H9 (cell line): ENCODE data around the gene MAML1. TPM values are rescaled to one million over a fixed set of nuclear protein-coding genes. Genes with fewer than 3 reads are reported as not detected.

Source experiments
- DNase-seq: peaks from one replicate; pipeline ENCODE4 v3.0.0-alpha.2; 2017
- H2AFZ ChIP-seq: one replicate; pipeline ENCODE4 v1.6.1; 2013; ENCODE audit warnings: mild to moderate bottlenecking, low read length, control low read depth, moderate library complexity
- H2AK5ac ChIP-seq: 2 replicates; pipeline ENCODE4 v1.6.1; 2013; ENCODE audit warnings: low read length, control low read depth, mixed read lengths; ENCODE audit not compliant: insufficient read length
- H2BK120ac ChIP-seq: one replicate; pipeline ENCODE4 v1.6.1; 2013; ENCODE audit warnings: low read depth, mild to moderate bottlenecking, low read length, control low read depth, inconsistent platforms; ENCODE audit not compliant: poor library complexity, severe bottlenecking
- H2BK12ac ChIP-seq: 2 replicates; pipeline ENCODE4 v1.6.1; 2013; ENCODE audit warnings: low read length, control low read depth, mixed read lengths, low read depth; ENCODE audit not compliant: insufficient read length
- H2BK15ac ChIP-seq: 2 replicates; pipeline ENCODE4 v1.6.1; 2013; ENCODE audit warnings: low read depth, low read length, control low read depth
- H2BK20ac ChIP-seq: one replicate; pipeline ENCODE4 v1.6.1; 2013; ENCODE audit warnings: low read depth, mild to moderate bottlenecking, low read length, control low read depth, inconsistent platforms; ENCODE audit not compliant: poor library complexity, severe bottlenecking
- H2BK5ac ChIP-seq: 2 replicates; pipeline ENCODE4 v1.6.1; 2013; ENCODE audit warnings: low read length, control low read depth, mixed read lengths; ENCODE audit not compliant: insufficient read length
- H3K14ac ChIP-seq: 2 replicates; pipeline ENCODE4 v1.6.1; 2013; ENCODE audit warnings: low read length, control low read depth; ENCODE audit not compliant: insufficient read depth
- H3K18ac ChIP-seq: 2 replicates; pipeline ENCODE4 v1.6.1; 2013; ENCODE audit warnings: low read depth, mild to moderate bottlenecking, mixed read lengths, low read length, control low read depth; ENCODE audit not compliant: insufficient read length
- H3K23ac ChIP-seq: 2 replicates; pipeline ENCODE4 v1.6.1; 2013; ENCODE audit warnings: low read length, control low read depth, mixed read lengths, low read depth; ENCODE audit not compliant: insufficient read length
- H3K23me2 ChIP-seq: 2 replicates; pipeline ENCODE4 v1.6.1; 2013; ENCODE audit warnings: low read depth, mild to moderate bottlenecking, mixed read lengths, low read length, control low read depth; ENCODE audit not compliant: insufficient read length, poor library complexity, severe bottlenecking
- H3K27ac ChIP-seq: 2 replicates; pipeline ENCODE4 v1.5.1; 2013; ENCODE audit warnings: low read length, control low read depth, mixed read lengths, low read depth; ENCODE audit not compliant: insufficient read length
- H3K27me3 ChIP-seq: 2 replicates; pipeline ENCODE4 v1.6.1; 2013; ENCODE audit warnings: low read length, control low read depth, inconsistent platforms; ENCODE audit not compliant: insufficient read depth
- H3K4ac ChIP-seq: 2 replicates; pipeline ENCODE4 v1.6.1; 2013; ENCODE audit warnings: low read depth, mild to moderate bottlenecking, control low read depth, inconsistent platforms, low read length, moderate library complexity
- H3K4me1 ChIP-seq: 2 replicates; pipeline ENCODE4 v1.6.1; 2013; ENCODE audit warnings: low read length, control low read depth, inconsistent platforms; ENCODE audit not compliant: insufficient read depth
- H3K4me2 ChIP-seq: 2 replicates; pipeline ENCODE4 v1.6.1; 2013; ENCODE audit warnings: low read length, control low read depth, mixed read lengths; ENCODE audit not compliant: insufficient read length, insufficient read depth
- H3K56ac ChIP-seq: 2 replicates; pipeline ENCODE4 v1.6.1; 2013; ENCODE audit warnings: low read depth, mild to moderate bottlenecking, mixed read lengths, low read length, control low read depth; ENCODE audit not compliant: insufficient read length
- H3K79me1 ChIP-seq: 2 replicates; pipeline ENCODE4 v1.6.1; 2013; ENCODE audit warnings: low read depth, mild to moderate bottlenecking, moderate library complexity, low read length, control low read depth, inconsistent platforms; ENCODE audit not compliant: insufficient read depth, poor library complexity, severe bottlenecking
- H3K79me2 ChIP-seq: 2 replicates; pipeline ENCODE4 v1.6.1; 2013; ENCODE audit warnings: low read length, control low read depth, inconsistent platforms; ENCODE audit not compliant: insufficient read depth
- H3K9ac ChIP-seq: 2 replicates; pipeline ENCODE4 v1.6.1; 2013; ENCODE audit warnings: low read length, control low read depth, mixed read lengths; ENCODE audit not compliant: insufficient read length; ENCODE audit errors: extremely low read depth
- H3K9me3 ChIP-seq: one replicate; pipeline ENCODE4 v1.6.1; 2013; ENCODE audit warnings: low read depth, low read length, inconsistent platforms; ENCODE audit not compliant: control insufficient read depth
- H3T11ph ChIP-seq: one replicate; pipeline ENCODE4 v1.6.1; 2013; ENCODE audit warnings: mild to moderate bottlenecking, low read length, control low read depth, inconsistent platforms
- H4K20me1 ChIP-seq: one replicate; pipeline ENCODE4 v1.6.1; 2013; ENCODE audit not compliant: control insufficient read depth, insufficient read length, insufficient read depth
- H4K5ac ChIP-seq: 2 replicates; pipeline ENCODE4 v1.6.1; 2013; ENCODE audit warnings: low read depth, mild to moderate bottlenecking, mixed read lengths, low read length, control low read depth; ENCODE audit not compliant: insufficient read length
- H4K8ac ChIP-seq: replicated peaks from 2 replicates; pipeline ENCODE4 v1.6.1; 2013; ENCODE audit warnings: low read length, control low read depth, mixed read lengths, low read depth; ENCODE audit not compliant: insufficient read length
- H4K91ac ChIP-seq: 2 replicates; pipeline ENCODE4 v1.6.1; 2013; ENCODE audit warnings: low read depth, mild to moderate bottlenecking, moderate library complexity, mixed read lengths, low read length, control low read depth; ENCODE audit not compliant: insufficient read length
- H3K27ac Mint-ChIP-seq, 3 experiments: 2 replicates in 2 of 3; 3 replicates in 1 of 3; pipeline ENCODE4 v1.8.0; 2020 to 2021; ENCODE audit warnings: mixed read lengths in 3 of 3, mild to moderate bottlenecking in 1 of 3, moderate library complexity in 1 of 3
- H3K27me3 Mint-ChIP-seq: 2 replicates; pipeline ENCODE4 v1.8.0; 2021; ENCODE audit warnings: low read depth, mild to moderate bottlenecking, moderate library complexity, mixed read lengths
- H3K36me3 Mint-ChIP-seq, 3 experiments: 2 replicates in 2 of 3; 3 replicates in 1 of 3; pipeline ENCODE4 v1.8.0; 2020 to 2021; ENCODE audit warnings: low read depth in 3 of 3, mixed read lengths in 3 of 3; ENCODE audit not compliant: insufficient read depth in 1 of 3
- H3K4me1 Mint-ChIP-seq, 2 experiments: 2 replicates each; pipeline ENCODE4 v1.8.0; 2020; ENCODE audit warnings: mixed read lengths in 2 of 2
- H3K4me3 Mint-ChIP-seq, 2 experiments: 2 replicates in 1 of 2; 3 replicates in 1 of 2; pipeline ENCODE4 v1.8.0; 2020 to 2021; ENCODE audit warnings: mild to moderate bottlenecking in 2 of 2, mixed read lengths in 2 of 2, moderate library complexity in 1 of 2
- H3K9me3 Mint-ChIP-seq, 2 experiments: 2 replicates in 1 of 2; 3 replicates in 1 of 2; pipeline ENCODE4 v1.8.0; 2020; ENCODE audit warnings: mild to moderate bottlenecking in 2 of 2, mixed read lengths in 2 of 2, moderate library complexity in 1 of 2
- CTCF ChIP-seq: fragments of 200-600 bp; sonication (generic); conservative IDR thresholded peaks from 3 replicates; pipeline ENCODE4 v1.8.0; 2021; ENCODE audit warnings: antibody characterized with exemption, mild to moderate bottlenecking
- WGBS: extraction: QIAGEN DNeasy Blood & Tissue Kit; methylation state at CpG from one replicate; pipeline ENCODE4 v1.1.7; 2013; ENCODE audit warnings: missing lambda C conversion rate, low lambda C conversion rate, mixed read lengths; ENCODE audit not compliant: insufficient read length; ENCODE audit errors: extremely low coverage; 5-methylcytosine and 5-hydroxymethylcytosine counted together
- total RNA-seq: library from RNA; stranded (reverse); gene quantifications from 2 replicates; pipeline ENCODE4 v1.2.1, GENCODE V29; 2021

The MAML1 gene
- total RNA-seq, 1 experiment from 2014 or later, result 50.8 TPM

DNA sequence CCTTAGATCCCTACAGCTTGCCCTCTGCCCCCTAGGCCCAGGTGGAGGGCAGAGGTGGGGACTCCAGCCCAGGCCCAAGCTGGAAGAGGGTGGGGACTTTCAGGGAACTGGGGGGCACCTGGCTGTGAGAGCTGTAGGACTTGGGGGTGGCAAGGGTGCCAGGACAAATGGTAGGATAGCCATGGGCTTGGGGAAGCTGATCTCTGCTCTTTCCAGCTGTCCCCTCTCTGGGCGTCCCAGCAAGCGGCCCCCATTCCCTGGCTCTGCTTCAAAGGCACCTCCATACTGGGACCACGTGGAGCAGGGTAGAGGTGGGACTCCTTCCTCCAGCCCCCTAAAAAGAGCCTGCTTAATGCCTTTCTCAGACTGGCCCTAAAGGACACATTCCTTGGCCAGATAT, 61.5 kb downstream of the MAML1 start:
- Histone ChIP-seq H2BK5ac (no peak overlapping the region), H2BK15ac (no peak overlapping the region), H3K4me1 (no peaks in the 10 kb centered on the region), H3K27ac (no peak overlapping the region), H3K4me2 (no peak overlapping the region), H2BK120ac (no peak overlapping the region), H2AFZ (no peak overlapping the region), H3K9me3 (no peaks in the 10 kb centered on the region), H3K56ac (no peak overlapping the region), H2BK20ac (no peak overlapping the region), H3K9ac (no peak overlapping the region), H4K91ac (no peak overlapping the region), H2BK12ac (no peak overlapping the region), H3K14ac (no peak overlapping the region), H3K4ac (no peak overlapping the region), H3K79me2 (no peaks in the 10 kb centered on the region), H2AK5ac (no peak overlapping the region), H3T11ph (no peak overlapping the region), H3K23ac (no peak overlapping the region), H4K5ac (no peak overlapping the region), H4K20me1 (no peaks in the 10 kb centered on the region), H3K23me2 (peaks cover 3% of the 10 kb centered on the region), H3K18ac (no peak overlapping the region), H4K8ac (no peak overlapping the region), H3K79me1 (no peaks in the 10 kb centered on the region), H3K27me3 (no peaks in the 10 kb centered on the region)
- Mint-ChIP-seq H3K9me3 (peaks cover 3% of the 10 kb centered on the region in 2 experiments), H3K36me3 (peaks cover 11 to 25% (median 22%) of the 10 kb centered on the region in 3 experiments; a peak in 6 of 7 replicates), H3K27me3 (peaks cover 7% of the 10 kb centered on the region), H3K27ac (no peak overlapping the region; a peak in 1 of 7 replicates), H3K4me1 (peaks cover 17 to 18% of the 10 kb centered on the region in 2 experiments), H3K4me3 (no peak overlapping the region)
- no peak for DNase-seq
- no CpG with 5 or more reads among the region's 3 CpGs for WGBS
- TF ChIP-seq CTCF, result no peak
